OCI-LY1 (cell line): Measurements from ENCODE around the gene TMEM79.

Experiments
- CTCF ChIP-seq: fragments of 200-600 bp; sonication (generic), shearing (Covaris generic); IDR thresholded peaks from 2 replicates; pipeline ENCODE4 v1.5.1; 2017; ENCODE audit warnings: mild to moderate bottlenecking, antibody characterized with exemption, low read length, moderate library complexity, mixed read lengths
- EZH2 ChIP-seq: fragments of 200-600 bp; sonication (generic), shearing (Covaris generic); IDR thresholded peaks from 2 replicates; pipeline ENCODE4 v1.8.0; 2017; ENCODE audit warnings: borderline replicate concordance, mixed run types, mild to moderate bottlenecking, antibody characterized with exemption, low read length, moderate library complexity, mixed read lengths

- TF ChIP-seq CTCF (no peak), EZH2 (no peak)
Observed at GRCh38 chr1:156270314-156270713, 13.8 kb upstream of the TMEM79 start.
